Smooth muscle cell (in vitro differentiated cells): ENCODE data around the gene CYSLTR2. TPM values are rescaled to one million over a fixed set of nuclear protein-coding genes. Genes with fewer than 3 reads are reported as not detected.
A peak's percentile ranks its signal among the peaks of the same experiment; 100 is the strongest.

ENCODE experiments used
- DNase-seq: peaks from one replicate; lab custom pipeline; 2025; ENCODE audit not compliant: unreplicated experiment; lab: John Stamatoyannopoulos, UW
- H2AFZ ChIP-seq: fragments of 200-600 bp; sonication (generic); 2 replicates; pipeline ENCODE4 v1.6.0; 2016; ENCODE audit warnings: antibody characterized with exemption, low read depth, mild to moderate bottlenecking
- H3F3A ChIP-seq: fragments of 200-600 bp; sonication (generic); 2 replicates; pipeline ENCODE4 v1.6.0; 2017; ENCODE audit warnings: antibody characterized with exemption, low read depth
- H3K27ac ChIP-seq: fragments of 200-600 bp; sonication (generic); 2 replicates; pipeline ENCODE4 v1.5.1; 2016; ENCODE audit warnings: low read depth, mild to moderate bottlenecking
- H3K27me3 ChIP-seq: fragments of 200-600 bp; sonication (generic); 2 replicates; pipeline ENCODE4 v1.6.1; 2016; ENCODE audit warnings: low read depth, mild to moderate bottlenecking
- H3K36me3 ChIP-seq: fragments of 200-600 bp; sonication (generic); 2 replicates; pipeline ENCODE4 v1.5.1; 2016; ENCODE audit warnings: low read depth
- H3K4me1 ChIP-seq: fragments of 200-600 bp; sonication (generic); 2 replicates; pipeline ENCODE4 v1.5.1; 2016; ENCODE audit warnings: low read depth
- H3K4me2 ChIP-seq: fragments of 200-600 bp; sonication (generic); 2 replicates; pipeline ENCODE4 v1.6.0; 2016; ENCODE audit warnings: mild to moderate bottlenecking
- H3K4me3 ChIP-seq: fragments of 200-600 bp; sonication (generic); 2 replicates; pipeline ENCODE4 v1.5.1; 2016; ENCODE audit warnings: mild to moderate bottlenecking
- H3K79me2 ChIP-seq: fragments of 200-600 bp; sonication (generic); 2 replicates; pipeline ENCODE4 v1.6.0; 2016; ENCODE audit warnings: low read depth, mild to moderate bottlenecking
- H3K9ac ChIP-seq: fragments of 200-600 bp; sonication (generic); 2 replicates; pipeline ENCODE4 v1.6.0; 2016; ENCODE audit warnings: low read depth
- H3K9me3 ChIP-seq: fragments of 200-600 bp; sonication (generic); replicated peaks from 2 replicates; pipeline ENCODE4 v1.5.1; 2016; ENCODE audit warnings: low read depth
- H4K20me1 ChIP-seq: fragments of 200-600 bp; sonication (generic); 2 replicates; pipeline ENCODE4 v1.6.0; 2016; ENCODE audit warnings: low read depth
- WGBS: methylation state at CpG from one replicate; pipeline ENCODE4 v1.1.7; 2016; ENCODE audit warnings: low lambda C conversion rate; 5-methylcytosine and 5-hydroxymethylcytosine counted together
- polyA plus RNA-seq: library from polyadenylated mRNA; unstranded; fragments of >200 nt; fragmentation: Nextera tagmentation; extraction: Ambion mirVana; gene quantifications from 2 replicates; pipeline ENCODE4 v1.2.1, GENCODE V29; 2016
- total RNA-seq: library from RNA; depleted of rRNA; stranded (reverse); fragments of >200 nt; gene quantifications from 2 replicates; pipeline ENCODE4 v1.2.3, GENCODE V29; 2014
- TF ChIP-seq, protein P1 (sequence below): fragments of 200-600 bp; sonication (generic); IDR thresholded peaks from 2 replicates; pipeline ENCODE4 v1.5.1; 2017; ENCODE audit warnings: borderline replicate concordance, mild to moderate bottlenecking, antibody characterized with exemption; ENCODE audit not compliant: insufficient read depth, poor library complexity, severe bottlenecking

CYSLTR2 gene
- total and polyA plus RNA-seq, 2 experiments from 2014 or later, result 0.54 to 0.71 TPM

DNA sequence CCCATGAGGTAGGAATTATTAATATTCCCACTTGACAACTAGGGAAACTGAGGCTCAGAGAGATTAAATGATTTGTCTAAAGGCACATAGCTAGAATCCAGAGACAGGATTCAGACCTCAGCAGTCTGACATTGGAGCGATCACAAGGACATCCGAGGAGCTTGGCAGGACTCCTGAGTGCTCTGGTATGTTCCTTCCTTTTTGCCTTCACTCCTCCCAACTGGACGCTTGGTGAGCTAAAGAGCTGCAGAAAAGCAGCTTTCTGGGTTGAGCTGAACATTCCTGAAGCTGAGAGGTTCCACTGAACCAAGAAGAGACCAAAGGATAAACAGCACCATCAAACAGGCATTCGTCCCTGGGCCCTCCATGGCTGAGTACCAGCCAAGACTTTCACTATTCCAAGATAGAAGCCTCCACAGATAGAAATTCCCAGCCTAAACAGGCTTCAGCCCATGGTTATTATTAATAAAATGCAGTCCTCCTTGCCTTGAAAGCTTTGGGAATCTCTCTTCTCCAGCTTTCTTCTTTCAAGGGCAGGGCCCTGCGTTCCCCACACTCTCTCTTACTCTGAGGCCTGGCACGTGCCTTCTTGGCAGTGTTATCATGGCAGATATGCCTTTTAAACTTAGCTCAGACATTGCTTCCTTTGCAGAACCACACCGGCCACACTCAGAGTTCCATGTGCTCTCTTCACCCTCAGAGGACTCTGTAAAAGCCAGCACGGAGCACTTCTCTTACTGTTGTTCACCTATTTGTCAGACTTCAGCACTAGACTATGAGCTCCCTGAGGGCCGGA is 97.1 kb downstream of the CYSLTR2 start:
- peak overlapping the region; percentile 50 for H3K9ac ChIP-seq
- DNase-seq, result no peak
- no peak overlapping the region for H3K4me3 ChIP-seq
- H3K27me3 ChIP-seq, result no peaks in the 10 kb centered on the region
- no peak overlapping the region for H2AFZ ChIP-seq
- H3K36me3 ChIP-seq, result no peaks in the 10 kb centered on the region
- TF ChIP-seq, protein P1, sequence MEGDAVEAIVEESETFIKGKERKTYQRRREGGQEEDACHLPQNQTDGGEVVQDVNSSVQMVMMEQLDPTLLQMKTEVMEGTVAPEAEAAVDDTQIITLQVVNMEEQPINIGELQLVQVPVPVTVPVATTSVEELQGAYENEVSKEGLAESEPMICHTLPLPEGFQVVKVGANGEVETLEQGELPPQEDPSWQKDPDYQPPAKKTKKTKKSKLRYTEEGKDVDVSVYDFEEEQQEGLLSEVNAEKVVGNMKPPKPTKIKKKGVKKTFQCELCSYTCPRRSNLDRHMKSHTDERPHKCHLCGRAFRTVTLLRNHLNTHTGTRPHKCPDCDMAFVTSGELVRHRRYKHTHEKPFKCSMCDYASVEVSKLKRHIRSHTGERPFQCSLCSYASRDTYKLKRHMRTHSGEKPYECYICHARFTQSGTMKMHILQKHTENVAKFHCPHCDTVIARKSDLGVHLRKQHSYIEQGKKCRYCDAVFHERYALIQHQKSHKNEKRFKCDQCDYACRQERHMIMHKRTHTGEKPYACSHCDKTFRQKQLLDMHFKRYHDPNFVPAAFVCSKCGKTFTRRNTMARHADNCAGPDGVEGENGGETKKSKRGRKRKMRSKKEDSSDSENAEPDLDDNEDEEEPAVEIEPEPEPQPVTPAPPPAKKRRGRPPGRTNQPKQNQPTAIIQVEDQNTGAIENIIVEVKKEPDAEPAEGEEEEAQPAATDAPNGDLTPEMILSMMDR, result no peak
- WGBS, result 85% methylated on average over 9 of the region's 9 CpGs
- H4K20me1 ChIP-seq, result no peaks in the 10 kb centered on the region
- H3F3A ChIP-seq, result peaks cover 9% of the 10 kb centered on the region
- H3K4me2 ChIP-seq, result peak overlapping the region; percentile 49
- H3K79me2 ChIP-seq, result no peaks in the 10 kb centered on the region
- H3K4me1 ChIP-seq, result peaks cover 7% of the 10 kb centered on the region
- no peaks in the 10 kb centered on the region for H3K9me3 ChIP-seq
- H3K27ac ChIP-seq, result peak overlapping the region; percentile 72

GRCh38 chr13:48760626-48761025 is 106.9 kb downstream of the CYSLTR2 start:
- Histone ChIP-seq H3K4me1 (no peaks in the 10 kb centered on the region), H3K9ac (no peak overlapping the region), H3K4me3 (no peak overlapping the region), H3K27me3 (no peaks in the 10 kb centered on the region), H3K79me2 (no peaks in the 10 kb centered on the region), H2AFZ (no peak overlapping the region), H3K4me2 (no peak overlapping the region), H4K20me1 (no peaks in the 10 kb centered on the region), H3K36me3 (no peaks in the 10 kb centered on the region), H3F3A (no peaks in the 10 kb centered on the region), H3K9me3 (no peaks in the 10 kb centered on the region), H3K27ac (no peak overlapping the region)
- WGBS, result 91% methylated on average over 9 of the region's 9 CpGs
- no peak for DNase-seq
- TF ChIP-seq, protein P1, result no peak

Other genes starting within 250 kb of the CYSLTR2 start
- gene LPAR6, start 240.8 kb upstream of the CYSLTR2 start, total RNA-seq, result 14.2 and 14.8 TPM in 2 replicates
- 3.1 and 5.4 TPM in 2 replicates for gene LPAR6, start 240.8 kb upstream of the CYSLTR2 start, polyA plus RNA-seq
- 2.6 and 5.0 TPM in 2 replicates for gene RCBTB2, start 120.8 kb upstream of the CYSLTR2 start, total RNA-seq
- 1.8 and 3.7 TPM in 2 replicates for gene RCBTB2, start 120.8 kb upstream of the CYSLTR2 start, polyA plus RNA-seq